ENCODE results near the gene ZNRF2. TPM values are rescaled to one million over a fixed set of nuclear protein-coding genes. Genes with fewer than 3 reads are reported as not detected.

ZNRF2 gene
- total RNA-seq, 4 donors from 2014 or later: 31.4 to 42.5 (median 39.2) TPM

GRCh38 chr7:30323006-30323355 lies 38.6 kb downstream of the ZNRF2 start:
- no peaks in the 10 kb centered on the region for H3K9me3 ChIP-seq
- 74 to 77% methylated on average over 2 of the region's 2 CpGs for WGBS, 2 donors
- no peak overlapping the region for H3K4me3 ChIP-seq
- peaks cover 0 to 12% (median 0%) of the 10 kb centered on the region in 3 donors for H3K36me3 ChIP-seq
- H3K4me1 ChIP-seq: peaks cover 0 to 68% (median 29%) of the 10 kb centered on the region in 4 donors
- peak overlapping the region in 3 of 4 donors; percentile 70 to 72 (median 72) for H3K27ac ChIP-seq
- no peaks in the 10 kb centered on the region for H3K27me3 ChIP-seq
- TF ChIP-seq POLR2A (IDR thresholded peaks at IDR 0.05): no peak
- no peak for TF ChIP-seq EP300 (IDR thresholded peaks at IDR 0.05)
- TF ChIP-seq CTCF (IDR thresholded peaks at IDR 0.05): no peak
- no peak for DNase-seq (ENCODE audit: low spot score in 2 of 2)

DNA sequence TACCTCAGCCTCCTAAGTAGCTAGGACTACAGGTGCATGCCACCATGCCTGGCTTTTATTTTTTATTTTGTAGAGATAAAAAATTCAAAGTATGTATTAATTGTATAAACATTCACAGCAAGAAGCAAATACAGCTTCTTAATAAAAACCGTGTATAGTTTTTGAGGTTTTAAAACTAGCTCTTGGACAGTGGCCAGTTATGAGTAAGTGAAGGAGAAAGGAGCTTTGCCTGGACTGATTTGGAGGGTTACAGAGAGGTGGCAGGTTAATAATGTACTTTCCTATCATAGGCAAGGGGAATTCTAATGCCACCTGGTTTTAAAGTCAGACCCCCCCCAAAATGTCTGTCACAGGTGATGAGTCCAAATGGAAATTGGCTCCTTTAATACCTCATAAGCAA lies 43.4 kb downstream of the ZNRF2 start:
- no peak overlapping the region for H3K27ac ChIP-seq
- peaks cover 0 to 53% (median 10%) of the 10 kb centered on the region in 4 donors for H3K4me1 ChIP-seq
- H3K9me3 ChIP-seq: no peaks in the 10 kb centered on the region

DNA sequence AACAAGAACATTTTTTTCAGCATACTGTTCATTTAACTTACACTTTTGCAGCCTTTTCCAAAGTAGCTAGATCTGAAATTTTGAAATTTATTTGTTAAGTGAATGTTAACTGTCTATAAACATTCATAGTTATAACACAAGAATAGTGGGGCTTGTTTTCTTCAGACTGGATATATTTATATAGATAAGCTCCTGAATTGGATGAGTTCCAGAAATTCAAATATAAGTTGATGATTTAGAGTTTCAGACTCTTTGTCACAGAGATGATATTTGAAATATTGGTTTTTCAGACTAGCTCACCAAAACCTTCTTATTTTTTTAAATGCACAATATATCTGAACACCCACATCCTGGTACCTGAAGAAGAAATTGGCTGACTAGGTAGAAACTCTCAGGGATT lies 44.0 kb downstream of the ZNRF2 start:
- Histone ChIP-seq H3K9me3 (no peaks in the 10 kb centered on the region), H3K27ac (no peak overlapping the region), H3K36me3 (peaks cover 0 to 12% (median 0%) of the 10 kb centered on the region in 3 donors), H3K4me3 (no peak overlapping the region), H3K4me1 (peaks cover 0 to 47% (median 5%) of the 10 kb centered on the region in 4 donors), H3K27me3 (no peaks in the 10 kb centered on the region)
- TF ChIP-seq EP300 (IDR thresholded peaks at IDR 0.05) (no peak), POLR2A (IDR thresholded peaks at IDR 0.05) (no peak), CTCF (IDR thresholded peaks at IDR 0.05) (no peak)
- DNase-seq (ENCODE audit: low spot score in 2 of 2): no peak

More for the DNA sequence above, 43.4 kb downstream of the ZNRF2 start:
- 29 to 30% methylated on average over 1 of the region's 1 CpG for WGBS, 2 donors
- H3K27me3 ChIP-seq: no peaks in the 10 kb centered on the region
- H3K36me3 ChIP-seq: peaks cover 0 to 12% (median 0%) of the 10 kb centered on the region in 3 donors
- DNase-seq (ENCODE audit: low spot score in 2 of 2): no peak
- no peak for TF ChIP-seq EP300 (IDR thresholded peaks at IDR 0.05)
- TF ChIP-seq CTCF (IDR thresholded peaks at IDR 0.05): no peak
- TF ChIP-seq POLR2A (IDR thresholded peaks at IDR 0.05): no peak
- H3K4me3 ChIP-seq: no peak overlapping the region

DNA sequence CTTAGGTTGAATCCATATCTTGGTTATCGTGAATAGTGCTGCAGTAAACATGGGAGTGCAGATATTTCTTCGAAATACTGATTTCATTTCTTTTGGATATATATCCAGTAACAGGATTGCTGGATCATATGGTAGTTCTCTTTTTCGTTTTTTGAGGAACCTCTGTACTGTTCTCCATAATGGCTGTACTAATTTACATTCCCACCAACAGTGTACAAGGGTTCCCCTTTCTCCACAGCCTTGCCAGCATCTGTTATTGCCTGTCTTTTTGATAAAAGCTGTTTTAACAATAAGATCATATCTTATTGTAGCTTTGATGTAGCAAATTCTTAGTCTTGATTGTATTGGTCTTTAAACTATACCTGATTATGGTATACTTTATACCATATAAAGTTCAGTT lies 45.3 kb downstream of the ZNRF2 start:
- Histone ChIP-seq H3K36me3 (peaks cover 0 to 5% (median 0%) of the 10 kb centered on the region in 3 donors), H3K27ac (no peak overlapping the region), H3K4me1 (peaks cover 0 to 42% (median 3%) of the 10 kb centered on the region in 4 donors), H3K4me3 (no peak overlapping the region), H3K27me3 (no peaks in the 10 kb centered on the region), H3K9me3 (no peaks in the 10 kb centered on the region)
- 77 to 83% methylated on average over 3 of the region's 3 CpGs for WGBS, 2 donors
- TF ChIP-seq CTCF (IDR thresholded peaks at IDR 0.05) (no peak), POLR2A (IDR thresholded peaks at IDR 0.05) (peak in 1 of 2 donors; percentile 13), EP300 (IDR thresholded peaks at IDR 0.05) (no peak)
- no peak for DNase-seq (ENCODE audit: low spot score in 2 of 2)

DNA sequence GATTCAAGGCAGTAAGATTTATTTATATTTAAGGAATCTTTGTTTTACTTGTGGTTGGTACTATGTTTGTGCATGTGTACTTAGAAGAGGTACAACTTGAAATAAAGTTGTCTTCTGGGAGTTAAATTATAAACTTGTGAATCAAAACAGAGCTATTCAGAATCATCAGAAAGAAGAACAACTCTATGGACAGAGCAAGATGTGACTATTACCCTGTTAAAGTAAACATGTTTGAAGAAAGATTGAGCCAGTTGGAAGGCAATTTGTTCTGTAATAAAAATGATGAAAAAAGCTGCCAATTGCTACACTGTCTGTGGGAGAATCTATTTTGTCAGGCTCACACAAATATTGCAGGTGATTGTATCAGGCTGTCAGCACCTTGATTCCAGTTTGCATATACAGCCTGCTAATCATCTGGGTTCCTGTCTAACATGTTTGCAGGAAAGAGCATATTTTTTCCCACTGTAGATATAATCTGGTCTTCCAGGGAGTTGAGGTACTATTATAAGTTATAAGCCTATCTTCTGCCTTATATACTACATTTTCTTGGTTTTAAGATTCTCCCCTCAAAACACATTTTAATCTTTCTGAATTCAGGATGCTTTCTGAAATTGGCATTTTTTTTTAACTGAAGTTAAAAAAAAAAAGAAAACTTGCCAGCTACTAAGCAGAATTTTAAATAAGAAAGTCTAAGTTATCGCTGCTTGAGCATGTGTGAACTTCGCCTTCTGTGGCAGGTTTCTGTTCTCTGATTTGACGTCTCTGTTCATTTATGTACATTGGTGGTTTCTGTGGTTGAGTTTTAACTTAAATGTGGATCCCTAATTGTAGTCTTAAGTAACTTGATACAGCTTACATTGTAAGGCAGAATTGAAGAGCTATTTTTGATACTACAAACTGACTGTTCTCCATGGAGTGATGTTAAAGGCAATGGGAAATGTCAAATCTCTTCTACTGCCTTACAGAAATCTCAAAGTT lies 46.0 kb downstream of the ZNRF2 start:
- H3K27ac ChIP-seq: no peak overlapping the region
- TF ChIP-seq CTCF (IDR thresholded peaks at IDR 0.05) (no peak), EP300 (IDR thresholded peaks at IDR 0.05) (no peak), POLR2A (IDR thresholded peaks at IDR 0.05) (no peak)
- no peak overlapping the region for H3K4me3 ChIP-seq
- peaks cover 0 to 48% (median 3%) of the 10 kb centered on the region in 4 donors for H3K4me1 ChIP-seq
- DNase-seq (ENCODE audit: low spot score in 2 of 2): no peak
- H3K36me3 ChIP-seq: peaks cover 0 to 5% (median 0%) of the 10 kb centered on the region in 3 donors
- WGBS, 2 donors: 78 to 81% methylated on average over 3 of the region's 3 CpGs
- no peaks in the 10 kb centered on the region for H3K9me3 ChIP-seq
- no peaks in the 10 kb centered on the region for H3K27me3 ChIP-seq

Data from tibial nerve (tissue), 4 donors.